Calu3 (cell line): ENCODE measurements around the gene RRM2. TPM values are rescaled to one million over a fixed set of nuclear protein-coding genes. Genes with fewer than 3 reads are reported as not detected.
"Not testable (repeated sequence)": the region's sequence is repeated elsewhere in the genome, so short reads cannot be mapped to it uniquely, and the experiment has no call there.

ENCODE experiments used
- BruUV-seq: library from RNA; stranded (reverse); fragments of 400-500 nt; replicated peaks from 2 replicates; lab custom pipeline; 2021; lab: Mats Ljungman, UMichigan
- CTCF ChIA-PET: fragments of 300-600 bp; sonication (Branson Sonifier 250); formaldehyde crosslinking; loops from one replicate; lab custom pipeline; 2022; ENCODE audit warnings: antibody characterized with exemption; lab: Charles Lee
- DNase-seq: peaks from one replicate; pipeline ENCODE4 v3.0.0; 2022
- H3K27ac Mint-ChIP-seq: one replicate; pipeline ENCODE4 v1.8.0; 2022; ENCODE audit warnings: mixed read lengths; ENCODE audit not compliant: unreplicated experiment
- H3K27me3 Mint-ChIP-seq: one replicate; pipeline ENCODE4 v1.8.0; 2022; ENCODE audit warnings: mixed read lengths; ENCODE audit not compliant: unreplicated experiment
- H3K36me3 Mint-ChIP-seq: one replicate; pipeline ENCODE4 v1.8.0; 2022; ENCODE audit warnings: mild to moderate bottlenecking, moderate library complexity, mixed read lengths; ENCODE audit not compliant: insufficient read depth, unreplicated experiment
- H3K4me1 Mint-ChIP-seq: one replicate; pipeline ENCODE4 v1.8.0; 2022; ENCODE audit warnings: mild to moderate bottlenecking, low read depth, mixed read lengths; ENCODE audit not compliant: unreplicated experiment
- H3K4me3 Mint-ChIP-seq: one replicate; pipeline ENCODE4 v1.8.0; 2022; ENCODE audit warnings: mild to moderate bottlenecking, low read depth, moderate library complexity, mixed read lengths; ENCODE audit not compliant: unreplicated experiment
- H3K9me3 Mint-ChIP-seq: one replicate; pipeline ENCODE4 v1.8.0; 2022; ENCODE audit warnings: low read depth, mixed read lengths; ENCODE audit not compliant: unreplicated experiment
- CTCF ChIP-seq: fragments of 200-600 bp; IDR thresholded peaks from one replicate; pipeline ENCODE4 v1.8.0; 2022; ENCODE audit warnings: antibody characterized with exemption; ENCODE audit not compliant: unreplicated experiment
- intact Hi-C: fragments of 100-400 bp; cut with micrococcal nuclease; formaldehyde crosslinking; loops from one replicate; pipeline ENCODE4 v1.10.0; 2022; ENCODE audit not compliant: unreplicated experiment
- total RNA-seq: library from RNA; stranded (reverse); gene quantifications from 2 replicates; pipeline ENCODE4 v1.2.3, GENCODE V29; 2022

RRM2 gene
- total RNA-seq, 1 experiment from 2014 or later = 154 TPM

- CTCF ChIA-PET = no interaction called here
- DNase-seq = no peak
- H3K27me3 Mint-ChIP-seq = no peaks in the 10 kb centered on the region
- H3K4me1 Mint-ChIP-seq = peaks cover 11% of the 10 kb centered on the region
- no peaks in the 10 kb centered on the region for H3K36me3 Mint-ChIP-seq
- H3K27ac Mint-ChIP-seq = no peak overlapping the region
- no peak for TF ChIP-seq CTCF
- intact Hi-C loops = no loop called here
- H3K4me3 Mint-ChIP-seq = no peak overlapping the region
- no TSS peak for BruUV-seq
- no peaks in the 10 kb centered on the region for H3K9me3 Mint-ChIP-seq
Measured at GRCh38 chr2:10101491-10101890, 21.0 kb upstream of the RRM2 start.

DNA sequence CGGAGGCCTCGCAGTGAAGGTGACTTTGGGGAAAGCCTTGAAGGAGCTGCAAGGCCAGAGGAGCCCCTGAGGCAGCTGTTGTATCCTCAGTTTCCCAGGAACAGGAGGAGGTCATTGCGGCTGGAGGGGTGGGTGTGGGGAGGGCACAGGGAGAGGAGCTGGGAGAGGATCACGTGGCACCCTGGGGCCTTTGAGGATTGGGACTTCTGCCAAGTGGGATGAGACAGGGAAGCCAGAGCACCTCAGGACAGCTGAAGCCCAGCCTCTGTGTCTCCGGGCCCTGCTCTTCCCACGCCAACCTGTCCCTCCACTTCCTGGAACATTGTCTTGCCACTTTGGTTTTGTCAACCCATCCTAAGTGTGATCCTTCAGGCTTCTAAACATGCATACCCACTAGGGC is 19.4 kb upstream of the RRM2 start:
- no peak for TF ChIP-seq CTCF

DNA sequence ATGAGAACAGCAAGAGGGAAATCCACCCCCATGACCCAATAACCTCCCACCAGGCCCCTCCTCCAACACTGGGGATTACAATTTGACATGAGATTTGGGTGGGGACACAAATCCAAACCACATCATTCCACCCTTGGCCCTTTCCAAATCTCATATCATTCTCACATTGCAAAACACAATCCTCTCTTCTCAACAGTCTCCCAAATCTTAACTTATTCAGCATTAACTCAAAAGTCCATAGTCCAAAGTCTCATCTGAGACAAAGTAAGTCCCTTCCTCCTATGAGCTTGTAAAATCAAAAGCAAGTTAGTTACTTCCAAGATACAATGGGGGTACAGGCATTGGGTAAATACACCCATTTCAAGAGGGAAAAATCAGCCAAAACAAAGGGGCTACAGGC is 17.6 kb upstream of the RRM2 start:
- H3K4me3 Mint-ChIP-seq, H3K27me3 Mint-ChIP-seq, H3K27ac Mint-ChIP-seq, DNase-seq, BruUV-seq, intact Hi-C loops, H3K9me3 Mint-ChIP-seq, H3K36me3 Mint-ChIP-seq, H3K4me1 Mint-ChIP-seq: not testable (repeated sequence)
- CTCF ChIA-PET = interaction anchor here (2.1 kb wide), 1 partner anchor 32 kb away, joined by 6 read pairs; no protein-coding TSS in a partner anchor

More for the DNA sequence above, 19.4 kb upstream of the RRM2 start:
- intact Hi-C loops = no loop called here
- Mint-ChIP-seq H3K4me3 (no peak overlapping the region), H3K9me3 (peaks cover 3% of the 10 kb centered on the region), H3K36me3 (peaks cover 4% of the 10 kb centered on the region), H3K27ac (no peak overlapping the region), H3K27me3 (no peaks in the 10 kb centered on the region), H3K4me1 (no peaks in the 10 kb centered on the region)
- no peak for DNase-seq
- no TSS peak for BruUV-seq
- CTCF ChIA-PET = no interaction called here

DNA sequence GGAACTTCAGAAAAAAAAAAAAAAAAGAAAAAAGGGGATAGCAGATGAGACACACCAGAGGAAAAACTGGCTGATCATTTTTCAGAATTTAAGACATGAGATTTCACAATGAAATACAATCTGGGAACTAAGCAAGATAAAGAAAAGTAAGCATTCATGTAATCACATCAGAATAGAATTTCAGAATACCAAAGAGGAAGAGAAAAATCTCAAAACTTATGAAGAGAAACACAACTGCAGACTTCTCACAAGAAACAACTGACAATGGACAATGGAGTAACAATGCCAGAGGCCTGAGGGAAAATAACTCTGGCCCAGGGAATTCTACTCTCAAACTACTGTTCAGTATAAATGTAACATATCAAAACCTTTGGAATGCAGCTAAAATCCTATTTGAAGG is 13.2 kb upstream of the RRM2 start:
- Mint-ChIP-seq H3K9me3 (peaks cover 3% of the 10 kb centered on the region), H3K27me3 (no peaks in the 10 kb centered on the region), H3K36me3 (peaks cover 4% of the 10 kb centered on the region), H3K4me1 (peaks cover 7% of the 10 kb centered on the region), H3K27ac (no peak overlapping the region), H3K4me3 (no peak overlapping the region)
- no peak for DNase-seq
- BruUV-seq = no TSS peak
- CTCF ChIA-PET = interaction anchor here (1.3 kb wide), 1 partner anchor 12 kb away, joined by 5 read pairs; no protein-coding TSS in a partner anchor
- intact Hi-C loops = no loop called here
- TF ChIP-seq CTCF = no peak

GRCh38 chr2:10119027-10119325 is 3.6 kb upstream of the RRM2 start:
- H3K9me3 Mint-ChIP-seq = no peaks in the 10 kb centered on the region
- H3K4me1 Mint-ChIP-seq = peaks cover 5% of the 10 kb centered on the region
- CTCF ChIA-PET = no interaction called here
- DNase-seq = no peak
- no peak overlapping the region for H3K4me3 Mint-ChIP-seq
- BruUV-seq = no TSS peak
- peaks cover 42% of the 10 kb centered on the region for H3K36me3 Mint-ChIP-seq
- intact Hi-C loops = no loop called here
- no peak overlapping the region for H3K27ac Mint-ChIP-seq
- no peaks in the 10 kb centered on the region for H3K27me3 Mint-ChIP-seq
- no peak for TF ChIP-seq CTCF
